ENCODE results near the gene B4GALT1.

DNA sequence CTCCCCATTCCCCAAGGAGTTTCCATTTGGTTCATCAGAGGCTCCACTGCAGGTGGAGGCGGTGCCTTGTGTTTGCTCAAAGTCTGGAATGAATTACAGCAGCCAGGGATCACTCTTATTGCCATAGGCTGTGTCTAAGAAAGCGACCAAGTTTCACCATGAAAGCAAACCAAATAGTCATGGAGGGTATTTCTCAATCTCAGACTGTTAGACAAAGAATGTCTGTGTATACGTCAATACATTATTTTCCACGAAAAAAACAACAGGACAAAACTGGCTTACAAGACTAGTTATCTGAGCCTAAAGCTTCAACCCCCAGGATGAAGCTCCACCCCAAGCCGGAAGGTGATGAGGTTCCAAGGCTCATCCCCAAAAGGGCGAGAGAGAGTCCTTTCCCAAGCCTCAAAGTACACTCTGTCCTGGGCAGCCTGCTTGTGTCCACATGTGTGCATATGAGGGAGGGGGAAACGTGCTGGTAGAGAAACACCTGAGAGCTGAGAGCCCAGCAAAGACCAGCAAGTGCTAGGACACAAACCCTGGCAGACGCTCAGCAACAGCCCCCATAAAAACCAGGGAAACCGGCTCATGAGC, 4.3 kb downstream of the B4GALT1 start:
- TF ChIP-seq, protein P1, sequence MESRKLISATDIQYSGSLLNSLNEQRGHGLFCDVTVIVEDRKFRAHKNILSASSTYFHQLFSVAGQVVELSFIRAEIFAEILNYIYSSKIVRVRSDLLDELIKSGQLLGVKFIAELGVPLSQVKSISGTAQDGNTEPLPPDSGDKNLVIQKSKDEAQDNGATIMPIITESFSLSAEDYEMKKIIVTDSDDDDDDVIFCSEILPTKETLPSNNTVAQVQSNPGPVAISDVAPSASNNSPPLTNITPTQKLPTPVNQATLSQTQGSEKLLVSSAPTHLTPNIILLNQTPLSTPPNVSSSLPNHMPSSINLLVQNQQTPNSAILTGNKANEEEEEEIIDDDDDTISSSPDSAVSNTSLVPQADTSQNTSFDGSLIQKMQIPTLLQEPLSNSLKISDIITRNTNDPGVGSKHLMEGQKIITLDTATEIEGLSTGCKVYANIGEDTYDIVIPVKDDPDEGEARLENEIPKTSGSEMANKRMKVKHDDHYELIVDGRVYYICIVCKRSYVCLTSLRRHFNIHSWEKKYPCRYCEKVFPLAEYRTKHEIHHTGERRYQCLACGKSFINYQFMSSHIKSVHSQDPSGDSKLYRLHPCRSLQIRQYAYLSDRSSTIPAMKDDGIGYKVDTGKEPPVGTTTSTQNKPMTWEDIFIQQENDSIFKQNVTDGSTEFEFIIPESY (IDR thresholded peaks at IDR 0.05; ENCODE audit: extremely low read depth, insufficient replicate concordance, low read length), result no peak
- TF ChIP-seq SP1 (IDR thresholded peaks at IDR 0.05; ENCODE audit: low read depth) (no peak), EZH2 (IDR thresholded peaks at IDR 0.05) (no peak), YY1 (IDR thresholded peaks at IDR 0.05; ENCODE audit: extremely low read depth, insufficient replicate concordance, low read depth, low read length) (no peak), TCF7L2 (IDR thresholded peaks at IDR 0.05; ENCODE audit: borderline replicate concordance, extremely low read depth, insufficient read depth, insufficient read length) (no peak), CEBPB (IDR thresholded peaks at IDR 0.05; ENCODE audit: low read depth) (no peak), POLR2A (IDR thresholded peaks at IDR 0.05; ENCODE audit: borderline replicate concordance, extremely low read depth, insufficient read depth, insufficient read length) (no peak), POLR2AphosphoS5 (IDR thresholded peaks at IDR 0.05; ENCODE audit: low read depth, low read length) (no peak), ATF3 (IDR thresholded peaks at IDR 0.05) (no peak), CBX3 (IDR thresholded peaks at IDR 0.05; ENCODE audit: low read depth) (no peak), MAX (IDR thresholded peaks at IDR 0.05) (no peak)
- TF ChIP-seq, protein P2, sequence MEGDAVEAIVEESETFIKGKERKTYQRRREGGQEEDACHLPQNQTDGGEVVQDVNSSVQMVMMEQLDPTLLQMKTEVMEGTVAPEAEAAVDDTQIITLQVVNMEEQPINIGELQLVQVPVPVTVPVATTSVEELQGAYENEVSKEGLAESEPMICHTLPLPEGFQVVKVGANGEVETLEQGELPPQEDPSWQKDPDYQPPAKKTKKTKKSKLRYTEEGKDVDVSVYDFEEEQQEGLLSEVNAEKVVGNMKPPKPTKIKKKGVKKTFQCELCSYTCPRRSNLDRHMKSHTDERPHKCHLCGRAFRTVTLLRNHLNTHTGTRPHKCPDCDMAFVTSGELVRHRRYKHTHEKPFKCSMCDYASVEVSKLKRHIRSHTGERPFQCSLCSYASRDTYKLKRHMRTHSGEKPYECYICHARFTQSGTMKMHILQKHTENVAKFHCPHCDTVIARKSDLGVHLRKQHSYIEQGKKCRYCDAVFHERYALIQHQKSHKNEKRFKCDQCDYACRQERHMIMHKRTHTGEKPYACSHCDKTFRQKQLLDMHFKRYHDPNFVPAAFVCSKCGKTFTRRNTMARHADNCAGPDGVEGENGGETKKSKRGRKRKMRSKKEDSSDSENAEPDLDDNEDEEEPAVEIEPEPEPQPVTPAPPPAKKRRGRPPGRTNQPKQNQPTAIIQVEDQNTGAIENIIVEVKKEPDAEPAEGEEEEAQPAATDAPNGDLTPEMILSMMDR (IDR thresholded peaks at IDR 0.05 in 2 of 3, conservative IDR thresholded peaks at IDR 0.05 in 1 of 3; ENCODE audit: borderline replicate concordance in 1 of 3, insufficient read depth in 1 of 3, low read depth in 2 of 3, low read length in 2 of 3), result no peak
- TF ChIP-seq, protein P3, sequence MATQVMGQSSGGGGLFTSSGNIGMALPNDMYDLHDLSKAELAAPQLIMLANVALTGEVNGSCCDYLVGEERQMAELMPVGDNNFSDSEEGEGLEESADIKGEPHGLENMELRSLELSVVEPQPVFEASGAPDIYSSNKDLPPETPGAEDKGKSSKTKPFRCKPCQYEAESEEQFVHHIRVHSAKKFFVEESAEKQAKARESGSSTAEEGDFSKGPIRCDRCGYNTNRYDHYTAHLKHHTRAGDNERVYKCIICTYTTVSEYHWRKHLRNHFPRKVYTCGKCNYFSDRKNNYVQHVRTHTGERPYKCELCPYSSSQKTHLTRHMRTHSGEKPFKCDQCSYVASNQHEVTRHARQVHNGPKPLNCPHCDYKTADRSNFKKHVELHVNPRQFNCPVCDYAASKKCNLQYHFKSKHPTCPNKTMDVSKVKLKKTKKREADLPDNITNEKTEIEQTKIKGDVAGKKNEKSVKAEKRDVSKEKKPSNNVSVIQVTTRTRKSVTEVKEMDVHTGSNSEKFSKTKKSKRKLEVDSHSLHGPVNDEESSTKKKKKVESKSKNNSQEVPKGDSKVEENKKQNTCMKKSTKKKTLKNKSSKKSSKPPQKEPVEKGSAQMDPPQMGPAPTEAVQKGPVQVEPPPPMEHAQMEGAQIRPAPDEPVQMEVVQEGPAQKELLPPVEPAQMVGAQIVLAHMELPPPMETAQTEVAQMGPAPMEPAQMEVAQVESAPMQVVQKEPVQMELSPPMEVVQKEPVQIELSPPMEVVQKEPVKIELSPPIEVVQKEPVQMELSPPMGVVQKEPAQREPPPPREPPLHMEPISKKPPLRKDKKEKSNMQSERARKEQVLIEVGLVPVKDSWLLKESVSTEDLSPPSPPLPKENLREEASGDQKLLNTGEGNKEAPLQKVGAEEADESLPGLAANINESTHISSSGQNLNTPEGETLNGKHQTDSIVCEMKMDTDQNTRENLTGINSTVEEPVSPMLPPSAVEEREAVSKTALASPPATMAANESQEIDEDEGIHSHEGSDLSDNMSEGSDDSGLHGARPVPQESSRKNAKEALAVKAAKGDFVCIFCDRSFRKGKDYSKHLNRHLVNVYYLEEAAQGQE (IDR thresholded peaks at IDR 0.05; ENCODE audit: low read depth), result no peak

Measured in HCT116 (cell line).